GM10248 (cell line): ENCODE data around the gene RBMX2.
"Not testable (repeated sequence)": the region's sequence is repeated elsewhere in the genome, so short reads cannot be mapped to it uniquely, and the experiment has no call there.

Experiments used
- CTCF ChIA-PET: fragments of 300-600 bp; sonication (Branson Sonifier 250); formaldehyde crosslinking; extraction: SDS; loops from one replicate; lab custom pipeline; 2021; ENCODE audit warnings: antibody characterized with exemption; lab: Yijun Ruan, JAX
- POLR2A ChIA-PET: fragments of 350-650 bp; sonication (Branson Sonifier 250); formaldehyde crosslinking; extraction: SDS; loops from one replicate; lab custom pipeline; 2020; ENCODE audit warnings: antibody characterized with exemption; lab: Yijun Ruan, JAX
- DNase-seq: peaks from one replicate; pipeline ENCODE4 v3.0.0; 2012; ENCODE audit errors: extremely low spot score
- CTCF ChIP-seq: IDR thresholded peaks from 2 replicates; pipeline ENCODE4 v1.5.1; 2012; ENCODE audit warnings: mild to moderate bottlenecking, low read depth; ENCODE audit errors: extremely low read depth, missing control alignments, control extremely low read depth

RBMX2 gene, protein sequence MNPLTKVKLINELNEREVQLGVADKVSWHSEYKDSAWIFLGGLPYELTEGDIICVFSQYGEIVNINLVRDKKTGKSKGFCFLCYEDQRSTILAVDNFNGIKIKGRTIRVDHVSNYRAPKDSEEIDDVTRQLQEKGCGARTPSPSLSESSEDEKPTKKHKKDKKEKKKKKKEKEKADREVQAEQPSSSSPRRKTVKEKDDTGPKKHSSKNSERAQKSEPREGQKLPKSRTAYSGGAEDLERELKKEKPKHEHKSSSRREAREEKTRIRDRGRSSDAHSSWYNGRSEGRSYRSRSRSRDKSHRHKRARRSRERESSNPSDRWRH

DNA sequence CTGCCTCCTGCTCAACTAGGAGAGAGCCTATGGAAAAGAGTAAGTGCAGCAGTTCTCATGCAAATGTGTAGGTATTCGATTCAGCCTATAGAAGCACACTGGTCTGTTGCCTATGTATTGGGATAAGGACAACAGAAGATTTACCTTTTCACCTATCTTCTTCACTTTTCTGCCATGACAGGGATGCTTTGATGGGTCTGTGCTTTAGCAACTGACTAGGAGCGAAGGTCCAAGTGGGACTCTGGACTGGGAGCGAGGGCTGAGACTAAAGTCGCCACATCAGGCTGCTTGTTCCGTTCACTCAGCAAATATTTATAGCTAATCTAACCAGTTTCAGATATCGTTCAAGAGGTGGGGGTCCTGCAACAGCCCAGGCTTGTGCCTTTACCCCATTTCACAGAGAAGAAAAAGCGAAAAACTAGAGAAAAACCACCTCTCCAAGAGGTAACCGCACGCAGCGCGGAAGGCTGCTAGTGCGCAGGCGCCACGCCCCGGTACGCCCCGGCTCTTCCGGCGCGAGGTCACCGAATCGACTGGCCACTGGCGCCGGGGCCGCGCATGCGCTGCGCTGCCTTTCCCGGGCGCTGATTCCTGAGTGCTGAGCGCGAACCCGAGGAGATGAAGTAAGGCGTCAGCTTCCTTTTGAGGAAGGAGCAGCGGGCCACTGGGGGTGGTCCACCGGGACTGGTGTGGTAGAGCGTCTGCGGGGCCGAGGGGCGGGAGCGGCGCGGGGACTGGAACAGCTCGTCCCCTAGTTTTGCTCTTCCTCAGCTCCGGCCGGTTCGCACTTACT lies at the start of gene RBMX2:
Gene RBMX2, plus strand, starts transcription at position 573 of the 793 bp plus-strand sequence. Its CDS starts 46 bp downstream, at position 619.
- DNase-seq: peak; percentile 90
- no peak for TF ChIP-seq CTCF
- ChIA-PET CTCF (interaction anchor here (3.0 kb wide), 1 partner anchor 9 kb away, joined by 10 read pairs; no protein-coding TSS in a partner anchor), POLR2A (no interaction called here)

DNA sequence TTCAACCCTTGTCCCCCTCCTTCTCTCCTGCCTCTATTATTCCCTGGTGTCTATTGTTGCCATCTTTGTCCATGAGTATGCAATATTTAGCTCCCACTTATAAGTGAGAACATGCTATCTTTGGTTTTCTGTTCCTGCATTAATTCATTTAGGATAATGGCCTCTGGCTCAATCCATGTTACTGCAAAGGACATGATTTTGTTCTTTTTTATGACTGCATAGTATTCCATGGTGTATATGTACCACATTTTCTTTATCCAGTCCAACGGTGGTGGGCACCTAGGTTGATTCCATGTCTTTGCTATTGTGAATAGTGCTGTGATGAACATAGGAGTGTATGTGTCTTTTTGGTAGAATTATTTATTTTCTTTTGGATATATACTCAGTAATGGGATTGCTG lies 49.7 kb upstream of the RBMX2 start:
- CTCF ChIA-PET, DNase-seq, POLR2A ChIA-PET: not testable (repeated sequence)

DNA sequence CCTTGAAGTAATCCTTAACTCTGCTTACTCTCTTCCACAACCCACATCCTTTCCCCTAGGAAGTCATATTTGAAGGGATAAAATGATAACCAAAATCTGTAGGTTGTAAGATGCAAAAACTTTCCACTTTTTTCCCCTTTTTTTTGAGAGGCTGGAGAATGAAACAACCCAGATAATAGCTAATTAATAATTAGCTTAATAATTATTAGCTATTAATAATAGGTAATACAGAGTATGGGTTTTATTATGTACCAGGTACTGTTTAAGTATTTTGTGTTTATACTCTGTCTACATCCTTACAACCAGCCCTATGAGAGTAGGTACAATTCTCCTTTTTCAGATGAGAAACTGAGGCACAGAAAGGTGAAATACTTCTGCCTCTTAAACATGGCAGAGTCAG lies 25.7 kb upstream of the RBMX2 start:
- POLR2A ChIA-PET: no interaction called here
- DNase-seq: no peak
- CTCF ChIA-PET: no interaction called here
- no peak for TF ChIP-seq CTCF

- TF ChIP-seq CTCF: no peak
- CTCF ChIA-PET: no interaction called here
- POLR2A ChIA-PET: no interaction called here
- DNase-seq: no peak
Measured at GRCh38 chrX:130378024-130378669, 23.6 kb upstream of the RBMX2 start.

GRCh38 chrX:130385520-130385919 lies 16.3 kb upstream of the RBMX2 start, which contains the start of gene GPR119:
Gene GPR119, minus strand, starts transcription at chrX:130385674. Its CDS starts 227 bp downstream, at chrX:130385447.
- POLR2A ChIA-PET: no interaction called here
- no peak for TF ChIP-seq CTCF
- no peak for DNase-seq
- CTCF ChIA-PET: interaction anchor here (1.1 kb wide), 1 partner anchor 9 kb away, joined by 3 read pairs; no protein-coding TSS in a partner anchor

DNA sequence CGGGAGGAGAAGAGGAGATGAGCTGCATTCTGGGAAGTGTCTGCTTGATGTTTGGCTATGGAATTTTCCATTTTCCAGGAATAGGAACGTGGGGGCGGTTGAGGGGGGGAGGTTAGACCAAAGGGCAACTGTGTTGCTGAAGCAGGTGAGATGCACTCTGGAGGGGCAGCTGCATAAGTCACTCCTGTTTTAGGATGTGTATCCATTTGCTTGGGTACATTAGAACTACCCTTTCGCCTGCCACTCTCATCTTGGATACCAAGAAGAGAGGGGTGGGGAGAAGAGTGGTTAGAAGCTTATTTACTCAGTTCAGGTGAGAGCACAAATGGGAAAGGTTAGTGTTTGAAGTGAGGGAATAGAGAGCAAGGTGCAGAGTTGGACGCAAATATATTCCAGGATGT lies 15.4 kb upstream of the RBMX2 start:
- CTCF ChIA-PET: no interaction called here
- no peak for TF ChIP-seq CTCF
- DNase-seq: no peak
- POLR2A ChIA-PET: no interaction called here
